ENCODE results near the gene GPR152.

GPR152 gene

GRCh38 chr11:67482827-67483798 lies 30.6 kb upstream of the GPR152 start, which contains the start of gene AIP:
AIP (plus strand) TSS chr11:67483026; CDS start chr11:67483159, 133 bp downstream.
- no peak for TF ChIP-seq SIN3A (IDR thresholded peaks at IDR 0.05; ENCODE audit: borderline replicate concordance, insufficient read depth, low read length)
- peak; percentile 73 for TF ChIP-seq POLR2AphosphoS5 (IDR thresholded peaks at IDR 0.05; ENCODE audit: low read depth, low read length)
- peak in 1 of 2 experiments; percentile 15; a peak in 1 of 4 replicates for TF ChIP-seq REST (IDR thresholded peaks at IDR 0.05; ENCODE audit: insufficient read depth in 1 of 2, low read depth in 2 of 2, low read length in 2 of 2)
- TF ChIP-seq FOXP2 (optimal IDR thresholded peaks at IDR 0.05; ENCODE audit: borderline replicate concordance, extremely low read depth, extremely low read length, insufficient read depth): peak; percentile 57
- TF ChIP-seq TAF1 (IDR thresholded peaks at IDR 0.05; ENCODE audit: borderline replicate concordance, insufficient read depth, low read length): peak; percentile 92

- no peak for TF ChIP-seq FOXP2 (optimal IDR thresholded peaks at IDR 0.05; ENCODE audit: borderline replicate concordance, extremely low read depth, extremely low read length, insufficient read depth)
- no peak for TF ChIP-seq SIN3A (IDR thresholded peaks at IDR 0.05; ENCODE audit: borderline replicate concordance, insufficient read depth, low read length)
Observed at GRCh38 chr11:67482275-67482826, 29.8 kb upstream of the GPR152 start.

GRCh38 chr11:67472882-67473281 lies 20.4 kb upstream of the GPR152 start:
- no peak for TF ChIP-seq POLR2AphosphoS5 (IDR thresholded peaks at IDR 0.05; ENCODE audit: low read depth, low read length)
- no peak for TF ChIP-seq REST (IDR thresholded peaks at IDR 0.05; ENCODE audit: insufficient read depth in 1 of 2, low read depth in 2 of 2, low read length in 2 of 2)
- no peak for TF ChIP-seq TAF1 (IDR thresholded peaks at IDR 0.05; ENCODE audit: borderline replicate concordance, insufficient read depth, low read length)

GRCh38 chr11:67470337-67471002 lies 17.9 kb upstream of the GPR152 start:
- no peak for TF ChIP-seq REST (IDR thresholded peaks at IDR 0.05; ENCODE audit: insufficient read depth in 1 of 2, low read depth in 2 of 2, low read length in 2 of 2)
- TF ChIP-seq POLR2AphosphoS5 (IDR thresholded peaks at IDR 0.05; ENCODE audit: low read depth, low read length): no peak
- no peak for TF ChIP-seq SIN3A (IDR thresholded peaks at IDR 0.05; ENCODE audit: borderline replicate concordance, insufficient read depth, low read length)
- TF ChIP-seq FOXP2 (optimal IDR thresholded peaks at IDR 0.05; ENCODE audit: borderline replicate concordance, extremely low read depth, extremely low read length, insufficient read depth): no peak
- TF ChIP-seq TAF1 (IDR thresholded peaks at IDR 0.05; ENCODE audit: borderline replicate concordance, insufficient read depth, low read length): no peak

- TF ChIP-seq REST (IDR thresholded peaks at IDR 0.05; ENCODE audit: insufficient read depth in 1 of 2, low read depth in 2 of 2, low read length in 2 of 2): no peak
Observed at GRCh38 chr11:67469508-67469811, 16.9 kb upstream of the GPR152 start.

Measured in PFSK-1 (cell line).